CD1c-positive myeloid dendritic cell (primary cell): Measurements from ENCODE around the gene TAS2R39.

ENCODE experiments used
- DNase-seq: peaks from one replicate; pipeline ENCODE4 v3.0.0-alpha.2; 2016; ENCODE audit errors: extremely low spot score

The TAS2R39 gene

GRCh38 chr7:143216151-143216550, 32.9 kb downstream of the TAS2R39 start:
- no peak for DNase-seq

GRCh38 chr7:143216686-143217085, 33.5 kb downstream of the TAS2R39 start:
- no peak for DNase-seq

GRCh38 chr7:143217806-143218205, 34.6 kb downstream of the TAS2R39 start:
- no peak for DNase-seq

GRCh38 chr7:143221286-143221685, 38.1 kb downstream of the TAS2R39 start:
- no peak for DNase-seq

DNA sequence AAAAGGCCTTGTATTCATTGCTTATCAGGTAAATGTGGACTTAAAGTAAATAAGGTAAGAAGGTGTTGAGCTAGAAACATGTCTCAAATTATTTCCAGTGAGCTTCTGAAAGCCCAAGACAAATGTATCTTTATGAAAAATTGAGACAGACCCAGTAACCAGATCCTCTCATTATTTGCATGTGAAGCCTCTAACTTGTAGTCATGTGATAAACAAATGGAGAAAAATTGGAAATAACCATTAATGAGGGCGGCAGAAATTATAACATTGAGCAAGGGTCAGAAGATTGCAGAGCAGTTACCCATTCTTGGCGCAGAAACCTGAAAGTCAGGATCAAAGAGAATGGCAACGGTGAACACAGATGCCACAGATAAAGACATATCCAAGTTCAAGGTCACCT, 38.5 kb downstream of the TAS2R39 start, which contains the start of gene TAS2R40:
TSS of gene TAS2R40 (plus strand) at position 301 of the 400 bp plus-strand sequence. CDS start at position 343, 42 bp downstream.
- DNase-seq, result no peak

DNA sequence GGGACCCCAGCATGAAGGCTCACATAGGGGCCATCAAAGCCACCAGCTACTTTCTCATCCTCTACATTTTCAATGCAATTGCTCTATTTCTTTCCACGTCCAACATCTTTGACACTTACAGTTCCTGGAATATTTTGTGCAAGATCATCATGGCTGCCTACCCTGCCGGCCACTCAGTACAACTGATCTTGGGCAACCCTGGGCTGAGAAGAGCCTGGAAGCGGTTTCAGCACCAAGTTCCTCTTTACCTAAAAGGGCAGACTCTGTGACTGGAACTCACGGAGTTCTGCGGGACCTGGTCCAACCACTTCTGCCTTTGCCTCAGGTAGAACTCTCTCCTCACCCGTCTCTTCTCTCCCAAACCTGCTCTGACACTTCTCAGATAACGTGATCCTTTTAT, 39.6 kb downstream of the TAS2R39 start:
- DNase-seq, result peak; percentile 80

DNA sequence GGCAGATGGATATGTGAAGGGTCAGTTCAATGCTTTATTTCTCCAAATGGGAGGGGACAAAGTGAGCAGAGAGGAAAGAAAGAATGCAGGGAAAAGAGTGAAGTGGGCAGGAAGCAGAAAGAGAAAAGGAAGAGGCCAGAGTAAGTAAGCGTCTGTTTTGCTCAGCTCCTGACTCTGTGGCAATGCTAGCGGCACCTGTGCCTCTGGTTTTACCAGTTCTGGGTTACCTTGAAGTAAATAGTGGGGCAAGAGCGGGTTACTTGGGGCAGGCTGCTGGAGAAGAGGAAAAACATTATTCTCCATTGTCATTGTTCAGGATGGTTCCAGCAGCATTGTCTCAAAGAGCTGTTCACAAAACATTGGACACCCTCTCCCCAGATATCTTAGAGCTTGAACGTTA, 40.6 kb downstream of the TAS2R39 start:
- no peak for DNase-seq

DNA sequence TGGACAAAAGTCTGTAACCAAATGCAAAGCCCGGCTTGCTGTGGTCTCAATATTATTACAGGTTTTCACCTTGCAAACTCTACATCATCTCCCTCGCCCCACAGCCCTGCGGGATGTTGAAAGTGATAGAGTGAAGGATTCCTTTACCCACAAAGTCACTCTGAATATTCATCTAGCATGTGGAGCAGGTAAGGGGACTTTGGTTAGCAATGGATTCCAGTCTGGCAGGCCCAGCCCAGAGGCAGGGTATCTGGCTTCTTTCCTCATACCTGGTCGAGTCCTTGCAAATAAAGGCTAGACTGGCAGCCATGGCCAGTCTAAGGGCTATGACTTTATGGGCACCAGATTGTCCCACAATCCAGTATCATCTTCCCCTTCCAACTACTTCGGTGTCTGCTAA, 41.8 kb downstream of the TAS2R39 start:
- DNase-seq, result no peak

DNA sequence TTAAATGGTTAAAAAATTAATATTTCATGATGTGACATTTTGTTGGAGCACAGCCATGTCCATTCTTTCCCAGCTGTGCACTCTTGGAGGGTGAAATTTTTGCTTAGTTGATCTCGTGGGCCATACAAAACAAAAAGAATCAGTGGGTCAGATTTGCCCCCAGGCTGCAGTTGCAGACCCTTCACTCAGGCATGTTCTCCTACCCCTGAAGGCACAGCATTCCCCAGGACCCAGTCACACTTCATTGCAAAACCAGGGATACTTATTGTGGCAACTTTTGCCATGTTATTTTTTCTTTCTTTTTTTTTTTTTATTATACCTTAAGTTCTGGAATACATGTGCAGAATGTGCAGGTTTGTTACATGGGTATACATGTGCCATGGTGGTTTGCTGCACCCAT, 44.6 kb downstream of the TAS2R39 start:
- DNase-seq, result no peak

- no peak for DNase-seq
Observed at GRCh38 chr7:143229054-143229790, 46.0 kb downstream of the TAS2R39 start.

DNA sequence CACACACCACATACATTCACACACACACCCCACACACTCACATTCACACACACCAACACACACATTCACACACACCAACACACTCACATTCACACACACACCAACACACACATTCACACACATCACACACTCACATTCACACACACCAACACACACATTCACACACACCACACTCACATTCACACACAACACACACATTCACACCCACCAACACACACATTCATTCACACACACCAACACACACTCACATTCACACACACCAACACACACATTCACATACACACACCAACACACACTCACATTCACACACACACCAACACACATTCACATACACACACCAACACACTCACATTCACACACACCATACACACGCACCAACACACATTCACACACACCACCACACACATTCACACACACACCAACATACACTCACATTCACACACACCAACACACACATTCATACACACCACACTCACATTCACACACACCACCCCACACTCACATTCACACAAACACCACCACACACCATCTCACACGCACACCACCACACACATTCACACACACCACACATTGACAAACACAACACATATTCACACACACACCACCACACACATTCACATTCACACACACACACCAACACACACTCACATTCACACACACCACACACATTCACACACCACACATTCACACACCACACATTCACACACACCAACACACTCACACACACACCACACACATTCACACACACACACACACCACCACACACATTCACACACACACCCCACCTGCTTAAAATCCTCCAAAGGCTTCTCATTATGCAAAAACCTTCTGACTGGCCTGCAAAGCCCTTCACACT, 47.6 kb downstream of the TAS2R39 start:
- no peak for DNase-seq
